ENCODE measurements around the gene RASSF1.

RASSF1 gene

GRCh38 chr3:50289130-50289529, 51.5 kb downstream of the RASSF1 start:
- DNase-seq (no peak), ATAC-seq (ENCODE audit: insufficient read depth, low read depth) (no peak)
- Histone ChIP-seq H4K20me1 (ENCODE audit: insufficient read depth, low read length) (peaks cover 26% of the 10 kb centered on the region; the same call in 1 of the 2 replicates), H3K9ac (ENCODE audit: low read depth, low read length) (no peak overlapping the region), H3K79me2 (ENCODE audit: insufficient read depth, low read length) (peaks cover 28% of the 10 kb centered on the region), H3K36me3 (ENCODE audit: insufficient read depth, low read length) (peaks cover 46% of the 10 kb centered on the region), H3K4me2 (ENCODE audit: insufficient read depth, low read length) (no peak overlapping the region), H3K4me1 (ENCODE audit: insufficient read depth, low read length) (peaks cover 33% of the 10 kb centered on the region), H3K27me3 (ENCODE audit: insufficient read depth, low read length, poor library complexity) (no peaks in the 10 kb centered on the region), H3K27ac (ENCODE audit: low read length) (no peak overlapping the region), H3K4me3 (ENCODE audit: low read depth in 1 of 2, low read length in 2 of 2) (no peak overlapping the region), H2AFZ (ENCODE audit: low read depth, low read length) (no peak overlapping the region), H3K9me3 (ENCODE audit: insufficient read depth, low read length, severe bottlenecking) (no peaks in the 10 kb centered on the region)
- TF ChIP-seq CTCF (IDR thresholded peaks at IDR 0.05; ENCODE audit: borderline replicate concordance, extremely low read depth, low read length, poor library complexity, severe bottlenecking) (no peak), EZH2 (IDR thresholded peaks at IDR 0.05; ENCODE audit: borderline replicate concordance, low read depth, low read length, severe bottlenecking) (no peak)

- Histone ChIP-seq H3K27ac (ENCODE audit: low read length) (no peak overlapping the region), H4K20me1 (ENCODE audit: insufficient read depth, low read length) (peaks cover 26% of the 10 kb centered on the region; the same call in 1 of the 2 replicates), H3K9ac (ENCODE audit: low read depth, low read length) (no peak overlapping the region), H3K4me3 (ENCODE audit: low read depth in 1 of 2, low read length in 2 of 2) (no peak overlapping the region), H3K36me3 (ENCODE audit: insufficient read depth, low read length) (peaks cover 46% of the 10 kb centered on the region), H3K4me1 (ENCODE audit: insufficient read depth, low read length) (peaks cover 31% of the 10 kb centered on the region), H2AFZ (ENCODE audit: low read depth, low read length) (no peak overlapping the region), H3K9me3 (ENCODE audit: insufficient read depth, low read length, severe bottlenecking) (no peaks in the 10 kb centered on the region), H3K79me2 (ENCODE audit: insufficient read depth, low read length) (peaks cover 28% of the 10 kb centered on the region), H3K27me3 (ENCODE audit: insufficient read depth, low read length, poor library complexity) (no peaks in the 10 kb centered on the region), H3K4me2 (ENCODE audit: insufficient read depth, low read length) (no peak overlapping the region)
- TF ChIP-seq EZH2 (IDR thresholded peaks at IDR 0.05; ENCODE audit: borderline replicate concordance, low read depth, low read length, severe bottlenecking) (no peak), CTCF (IDR thresholded peaks at IDR 0.05; ENCODE audit: borderline replicate concordance, extremely low read depth, low read length, poor library complexity, severe bottlenecking) (no peak)
- ATAC-seq (ENCODE audit: insufficient read depth, low read depth) (no peak), DNase-seq (no peak)
These were observed 52.1 kb downstream of the RASSF1 start for GRCh38 chr3:50288387-50289007.

- Histone ChIP-seq H3K36me3 (ENCODE audit: insufficient read depth, low read length) (peaks cover 46% of the 10 kb centered on the region), H2AFZ (ENCODE audit: low read depth, low read length) (no peak overlapping the region), H3K79me2 (ENCODE audit: insufficient read depth, low read length) (peaks cover 28% of the 10 kb centered on the region), H3K27me3 (ENCODE audit: insufficient read depth, low read length, poor library complexity) (no peaks in the 10 kb centered on the region), H3K4me1 (ENCODE audit: insufficient read depth, low read length) (peaks cover 21% of the 10 kb centered on the region), H3K4me2 (ENCODE audit: insufficient read depth, low read length) (no peak overlapping the region), H3K9me3 (ENCODE audit: insufficient read depth, low read length, severe bottlenecking) (no peaks in the 10 kb centered on the region), H3K4me3 (ENCODE audit: low read depth in 1 of 2, low read length in 2 of 2) (no peak overlapping the region), H4K20me1 (ENCODE audit: insufficient read depth, low read length) (peaks cover 26% of the 10 kb centered on the region; the same call in 1 of the 2 replicates), H3K27ac (ENCODE audit: low read length) (no peak overlapping the region), H3K9ac (ENCODE audit: low read depth, low read length) (no peak overlapping the region)
- no peak for ATAC-seq (ENCODE audit: insufficient read depth, low read depth)
- TF ChIP-seq CTCF (IDR thresholded peaks at IDR 0.05; ENCODE audit: borderline replicate concordance, extremely low read depth, low read length, poor library complexity, severe bottlenecking) (no peak), EZH2 (IDR thresholded peaks at IDR 0.05; ENCODE audit: borderline replicate concordance, low read depth, low read length, severe bottlenecking) (no peak)
- DNase-seq = no peak
These were observed 53.4 kb downstream of the RASSF1 start for GRCh38 chr3:50287262-50287661.

Data from DND-41 (cell line).